GM19372 (cell line): ENCODE data around the gene ANGPTL8.

Source experiments
- ATAC-seq: cut with Tn5 transposase; IDR thresholded peaks from one replicate; pipeline ENCODE4 v1.9.1; 2021; ENCODE audit warnings: mild to moderate bottlenecking, low read depth, moderate library complexity; ENCODE audit not compliant: unreplicated experiment

Gene ANGPTL8

DNA sequence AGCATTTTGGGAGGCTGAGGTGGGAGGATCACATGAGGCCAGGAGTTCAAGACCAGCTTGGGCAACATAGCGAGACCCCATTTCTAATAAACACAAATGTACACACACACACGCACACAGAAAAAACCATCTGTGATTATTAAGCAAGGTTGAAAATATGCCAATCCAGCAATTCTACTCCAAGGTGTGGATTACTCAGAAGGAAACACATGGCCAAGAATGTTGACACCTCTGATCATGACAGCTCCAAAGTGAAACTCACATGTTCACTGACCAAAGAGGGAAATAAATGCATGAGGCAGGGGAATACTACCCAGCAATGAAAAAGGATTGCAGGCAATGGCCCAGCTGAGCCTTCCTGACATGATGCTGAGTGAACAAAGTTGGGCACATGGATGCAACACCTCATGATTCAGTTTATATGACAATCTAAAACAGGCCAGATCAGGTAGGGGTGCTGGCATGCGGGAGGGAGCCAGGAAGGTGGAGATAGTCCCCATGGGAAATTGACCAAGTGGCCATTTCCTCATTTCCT is 18.5 kb downstream of the ANGPTL8 start:
- ATAC-seq: no peak

DNA sequence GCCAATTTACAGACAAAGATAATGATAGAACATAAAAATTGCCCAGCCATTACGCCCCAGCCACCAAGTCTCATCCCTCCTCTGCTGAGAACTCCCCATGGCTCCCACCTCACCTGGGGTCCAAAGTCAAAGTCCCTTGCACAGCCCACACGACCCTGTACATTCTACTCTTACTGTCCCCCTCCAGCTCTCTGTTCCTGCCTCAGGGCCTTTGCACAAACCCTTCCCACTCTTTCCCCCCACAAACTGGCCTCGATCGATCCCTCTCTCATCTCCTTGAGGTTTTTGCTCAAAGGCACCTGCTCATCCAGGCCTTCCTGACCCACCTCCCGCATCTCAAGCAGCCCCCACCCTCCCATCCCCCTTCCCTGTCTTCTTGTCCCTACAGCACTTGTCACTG is 21.6 kb downstream of the ANGPTL8 start:
- no peak for ATAC-seq

DNA sequence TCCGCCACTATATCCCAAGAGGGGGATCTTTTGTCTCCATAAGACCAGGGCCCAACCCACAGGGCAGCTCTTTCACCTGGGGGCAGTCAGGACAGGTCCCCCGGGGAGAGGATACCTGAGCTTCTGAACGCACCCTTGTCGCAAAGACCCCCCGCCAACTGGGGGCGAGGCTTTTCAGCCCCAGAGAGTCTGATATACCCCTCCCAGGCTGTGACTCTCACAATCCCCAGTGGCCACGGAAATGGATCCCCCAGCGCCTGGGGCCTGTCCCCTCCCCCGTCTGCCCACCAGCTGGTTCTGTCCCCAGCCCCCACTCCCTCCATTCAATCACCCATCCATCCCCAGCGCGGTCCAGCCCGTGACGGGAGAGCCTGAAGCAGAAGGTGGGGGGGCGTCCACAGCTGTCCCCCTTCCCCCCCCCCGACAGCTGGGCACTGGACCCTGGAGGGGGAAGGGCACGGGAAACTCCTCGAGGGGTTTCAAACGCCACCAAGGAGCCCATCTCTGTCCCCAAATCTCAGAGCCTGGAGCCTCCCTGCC is 22.1 kb downstream of the ANGPTL8 start:
- ATAC-seq: no peak

DNA sequence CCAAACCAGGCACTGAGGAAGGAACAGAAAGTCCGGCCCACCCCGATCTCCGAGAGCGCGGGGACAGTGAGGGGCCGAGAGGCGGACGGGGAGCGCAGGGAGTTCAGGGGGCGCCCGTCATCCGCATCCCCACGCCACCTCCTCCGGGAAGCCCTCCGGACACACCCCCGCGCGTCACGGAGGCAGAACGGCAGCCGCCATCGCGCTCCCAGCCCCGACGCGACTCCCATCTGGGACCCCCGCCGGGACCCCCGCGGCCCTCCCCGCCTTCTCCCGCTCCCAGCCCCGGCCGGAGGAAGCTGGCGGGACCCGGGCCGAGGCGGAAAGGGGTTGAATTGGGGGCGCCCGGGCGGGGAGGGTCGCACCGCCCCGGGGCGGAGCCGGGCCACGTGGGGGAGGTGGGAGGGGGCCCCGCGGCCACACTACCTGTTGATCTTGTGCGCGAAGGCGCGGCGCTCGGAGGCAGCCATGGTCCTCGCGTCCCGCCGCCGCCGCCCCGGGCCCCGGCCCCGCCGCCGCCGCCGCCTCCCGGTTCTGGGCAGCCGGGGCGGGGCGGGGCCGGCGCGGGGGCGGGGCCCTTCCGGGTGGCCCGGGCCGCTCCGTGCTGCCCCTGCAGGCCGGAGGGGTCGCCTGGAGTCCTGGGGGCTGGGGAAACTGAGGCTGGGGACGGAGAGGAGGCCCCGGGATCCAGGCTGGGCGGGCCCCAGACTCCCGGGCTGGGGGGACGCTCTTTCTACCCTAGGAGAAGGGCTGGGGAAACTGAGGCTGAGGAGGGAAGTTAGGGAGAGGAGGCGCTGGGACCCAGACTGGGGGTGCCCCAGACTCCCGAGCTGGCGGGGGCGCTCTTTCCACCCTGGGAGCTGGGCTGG is 22.8 kb downstream of the ANGPTL8 start, which contains the start of gene DOCK6:
Gene DOCK6 (minus strand): TSS at position 554 of the 869 bp plus-strand sequence. CDS start 84 bp downstream, at position 470.
- ATAC-seq: no peak

DNA sequence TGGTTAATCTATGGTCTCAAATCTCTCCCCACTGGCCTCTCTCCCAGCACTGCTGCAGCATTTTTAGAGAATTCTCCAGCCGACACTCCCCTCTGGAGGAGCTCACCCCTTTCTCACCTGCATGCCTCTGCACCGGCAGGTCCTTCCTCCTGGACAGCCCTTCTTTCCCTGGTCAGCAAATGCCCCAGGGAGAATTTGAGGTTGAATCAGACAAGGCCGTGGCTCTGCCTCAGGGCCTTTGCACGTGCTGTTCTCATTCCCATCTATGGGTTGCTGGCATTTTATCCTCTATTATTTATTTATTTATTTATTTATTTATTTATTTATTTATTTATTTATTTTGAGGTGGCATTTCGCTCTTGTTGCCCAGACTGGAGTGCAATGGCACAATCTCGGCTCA is 24.3 kb downstream of the ANGPTL8 start:
- ATAC-seq: no peak

DNA sequence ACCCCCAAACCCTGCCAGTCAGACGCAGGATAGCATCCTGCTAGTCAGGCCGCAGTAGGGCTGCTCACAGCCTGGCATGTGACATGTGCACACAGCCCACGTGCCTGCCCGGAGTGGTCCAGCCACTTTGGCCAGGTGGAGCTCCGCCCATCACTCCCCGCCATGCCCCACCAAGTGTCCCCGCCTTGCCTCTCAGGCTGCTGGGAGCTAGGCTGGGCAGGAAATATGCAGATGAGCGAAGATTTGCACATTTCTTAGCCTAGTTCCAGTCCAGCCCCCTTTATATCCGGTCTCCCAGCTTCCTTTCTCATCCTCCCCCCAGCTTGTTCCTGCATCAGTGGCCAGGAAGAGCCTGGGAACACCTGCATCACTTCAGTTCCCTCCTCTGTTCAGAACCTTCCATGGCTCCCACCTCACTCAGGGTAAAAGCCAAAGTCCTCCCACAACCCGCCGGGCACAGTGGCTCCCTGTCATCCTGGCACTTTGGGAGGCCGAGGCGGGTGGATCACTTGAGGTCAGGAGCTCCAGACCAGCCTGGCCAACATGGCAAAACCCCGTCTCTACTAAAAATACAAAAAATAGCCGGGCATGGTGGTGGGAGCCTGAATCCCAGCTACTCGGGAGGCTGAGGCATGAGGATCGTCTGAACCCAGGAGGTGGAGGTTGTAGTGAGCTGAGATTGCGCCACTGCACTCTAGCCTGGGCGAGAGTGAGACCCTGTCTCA is 25.2 kb downstream of the ANGPTL8 start:
- ATAC-seq: no peak

DNA sequence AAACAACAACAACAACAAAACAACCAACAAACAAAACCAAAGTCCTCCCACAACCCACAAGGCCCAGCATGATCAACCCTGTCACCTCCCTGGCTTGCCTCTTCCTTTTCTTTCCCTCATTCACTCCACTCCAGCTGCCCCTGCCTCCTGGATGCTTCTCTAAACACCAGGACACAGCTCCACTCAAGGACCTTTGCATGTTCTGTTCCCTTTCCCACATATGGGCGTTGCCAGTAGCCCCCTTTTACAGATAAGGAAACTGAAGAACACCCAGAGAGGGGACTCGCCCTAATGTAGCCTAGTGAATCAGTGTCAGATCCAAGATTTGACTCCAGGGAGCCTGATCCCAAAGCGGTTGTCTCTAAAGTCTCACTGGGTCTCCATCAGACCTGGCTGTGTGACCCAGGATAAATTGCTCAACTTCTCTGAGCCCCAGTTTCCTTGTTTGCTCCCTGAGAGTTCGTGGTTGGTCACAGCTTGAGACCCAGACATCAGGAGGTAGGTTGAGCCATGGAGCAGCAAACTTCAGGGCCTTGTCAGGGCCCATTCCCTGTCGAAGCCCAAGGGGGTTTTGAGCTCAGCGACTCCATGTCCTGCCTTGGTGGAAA is 25.9 kb downstream of the ANGPTL8 start:
- no peak for ATAC-seq

DNA sequence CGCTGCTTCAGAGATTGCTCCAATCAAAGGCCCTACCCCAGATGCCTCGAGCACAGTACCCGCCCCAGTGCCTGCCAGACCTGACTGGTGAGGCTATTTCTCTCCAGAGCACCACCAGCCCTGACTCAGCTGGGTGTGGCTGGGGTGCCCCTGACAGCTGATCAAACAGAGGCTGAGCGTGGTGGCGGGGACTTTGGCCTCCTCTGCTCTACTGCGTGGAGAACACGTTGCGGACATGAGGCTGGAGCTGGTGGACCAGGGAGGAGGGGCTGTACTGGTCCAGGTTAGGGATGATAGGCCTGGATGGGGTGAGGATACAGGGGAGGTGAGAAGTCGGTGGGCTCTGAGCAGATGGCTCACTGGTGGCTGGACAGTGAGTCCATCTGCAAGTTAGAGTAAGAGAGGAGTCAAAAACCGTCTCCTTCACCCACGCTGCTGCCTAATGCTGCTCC is 26.4 kb downstream of the ANGPTL8 start:
- no peak for ATAC-seq

DNA sequence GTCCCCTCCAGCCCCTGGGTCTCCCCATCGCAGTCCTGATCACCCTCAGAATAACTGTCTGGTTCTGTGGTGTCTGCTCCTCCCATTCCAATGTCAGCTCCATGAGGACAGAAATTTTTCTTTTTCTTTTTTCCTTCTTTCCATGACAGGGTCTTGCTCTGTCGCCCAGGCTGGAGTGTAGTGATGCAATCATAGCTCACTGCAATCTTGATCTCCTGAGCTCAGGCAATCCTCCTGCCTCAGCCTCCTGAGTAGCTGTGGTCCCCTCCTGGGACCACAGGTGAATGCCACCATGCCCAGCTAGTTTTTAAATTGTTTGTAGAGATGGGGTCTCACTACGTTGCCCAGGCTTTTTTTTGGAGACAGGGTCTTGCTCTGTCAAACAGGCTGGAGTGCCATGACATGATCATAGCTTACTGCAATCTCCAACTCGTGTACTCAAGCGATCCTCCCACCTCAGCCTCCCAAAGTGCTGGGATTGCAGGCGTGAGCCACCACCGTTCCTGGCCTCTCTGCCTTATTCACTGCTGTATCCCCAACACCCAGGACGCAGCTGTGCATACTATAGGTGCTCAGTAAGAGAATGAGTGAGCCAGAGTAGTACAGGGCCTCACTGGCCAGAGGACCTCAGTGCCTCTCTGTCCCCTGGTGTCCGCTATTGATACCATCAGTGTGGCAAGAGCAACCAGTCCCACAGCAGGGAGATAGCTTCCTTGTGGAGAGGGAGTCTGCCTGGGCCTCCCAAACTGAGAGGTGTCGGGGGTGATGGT is 28.1 kb downstream of the ANGPTL8 start:
- ATAC-seq: no peak

DNA sequence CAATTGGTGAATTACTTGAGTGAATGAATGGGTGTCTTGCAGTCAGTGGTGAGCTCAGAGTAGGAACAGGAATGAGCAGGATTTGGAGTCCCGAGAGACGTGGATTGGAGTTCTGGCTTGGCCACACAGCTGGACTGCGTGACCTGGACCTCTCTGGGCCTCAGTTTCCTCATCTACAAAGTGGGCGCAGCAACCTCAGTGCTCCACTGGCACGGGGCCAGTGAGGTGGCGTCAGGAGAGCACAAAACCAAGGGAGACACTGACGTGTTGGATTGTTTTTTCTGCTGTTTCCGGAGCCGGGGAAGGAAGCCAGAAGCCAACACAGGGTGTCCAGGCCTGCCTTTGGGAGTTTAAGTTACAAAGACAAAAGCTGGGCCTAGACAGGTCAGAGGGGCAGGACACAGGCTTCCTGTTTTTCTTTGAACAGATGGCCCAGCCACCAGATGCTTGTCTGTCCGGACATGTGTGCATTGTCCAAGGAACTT is 29.4 kb downstream of the ANGPTL8 start:
- no peak for ATAC-seq

DNA sequence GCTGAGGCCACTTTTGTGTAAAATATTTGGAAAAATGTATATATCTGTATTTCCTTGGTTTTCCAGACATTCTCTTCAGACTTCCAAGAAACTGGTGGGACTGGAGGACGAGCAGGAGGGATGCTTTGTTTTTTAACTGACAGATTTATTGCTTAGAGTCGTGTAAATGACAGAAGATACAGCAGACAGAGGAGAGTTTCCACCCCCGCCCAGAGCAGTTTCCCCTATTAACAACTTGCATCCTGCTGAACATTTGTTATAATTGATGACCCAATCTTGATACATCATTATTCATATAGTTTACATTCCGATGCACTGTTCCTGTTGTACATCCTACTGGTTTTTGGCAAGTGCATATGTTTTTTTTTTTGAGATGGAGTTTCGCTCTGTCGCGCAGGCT is 30.0 kb downstream of the ANGPTL8 start:
- ATAC-seq: no peak

DNA sequence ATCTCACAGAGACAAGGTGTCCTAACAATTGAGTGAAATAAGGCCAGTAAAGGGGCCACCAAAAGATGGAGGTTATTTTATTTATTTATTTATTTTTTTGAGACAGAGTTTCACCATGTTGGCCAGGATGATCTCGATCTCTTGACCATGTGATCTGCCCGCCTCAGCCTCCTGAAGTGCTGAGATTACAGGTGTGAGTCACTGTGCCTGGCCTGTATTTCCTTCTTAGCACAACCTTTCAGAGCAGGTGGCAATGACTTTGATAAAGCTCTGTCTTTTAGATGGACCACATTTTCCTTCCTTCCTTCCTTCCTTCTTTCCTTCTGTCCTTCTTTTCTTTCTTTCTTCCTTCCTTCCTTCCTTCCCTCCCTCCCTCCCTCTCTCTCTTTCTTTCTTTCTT is 33.9 kb downstream of the ANGPTL8 start:
- no peak for ATAC-seq

DNA sequence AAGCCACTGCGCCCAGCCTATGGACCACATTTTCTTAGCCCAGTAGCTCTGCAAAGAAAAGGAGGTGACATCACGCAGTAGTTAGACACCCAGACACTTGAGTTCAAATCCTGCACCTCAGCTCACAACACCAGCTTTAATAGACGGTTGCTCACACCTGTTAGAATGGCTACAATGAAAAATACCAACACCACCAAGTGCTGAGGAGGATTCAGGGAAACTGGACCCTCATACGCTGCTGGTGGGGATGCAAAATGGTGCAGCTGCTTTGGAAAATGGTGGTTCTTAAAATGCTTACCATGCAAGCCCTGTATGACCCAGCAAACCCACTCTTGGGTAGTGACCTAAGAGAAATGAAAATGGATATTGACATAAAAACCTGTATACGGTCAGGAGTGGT is 34.6 kb downstream of the ANGPTL8 start:
- ATAC-seq: no peak

DNA sequence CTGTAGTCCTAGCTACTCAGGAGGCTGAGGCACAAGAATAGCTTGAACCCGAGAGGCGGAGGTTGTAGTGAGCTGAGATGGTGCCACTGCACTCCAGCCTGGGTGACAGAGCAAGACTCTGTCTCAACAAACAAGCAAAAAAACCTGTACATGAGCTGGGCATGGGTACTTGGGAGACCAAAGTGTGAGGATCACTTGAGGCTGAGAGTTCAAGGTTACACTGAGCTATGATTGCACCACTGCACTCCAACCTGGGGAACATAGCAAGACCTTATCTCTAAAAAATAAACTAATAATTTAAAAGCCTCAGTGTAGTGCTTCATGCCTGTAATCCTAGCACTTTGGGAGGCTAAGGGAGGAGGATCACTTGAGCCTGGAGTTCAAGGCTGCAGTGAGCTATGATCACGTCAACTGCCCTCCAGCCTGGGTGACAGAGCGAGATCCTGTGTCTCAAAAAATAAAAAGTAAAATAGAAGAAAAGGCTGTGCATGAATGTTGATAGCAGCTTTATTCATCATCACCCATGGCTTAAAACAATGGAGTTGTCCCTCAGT is 35.2 kb downstream of the ANGPTL8 start:
- no peak for ATAC-seq

DNA sequence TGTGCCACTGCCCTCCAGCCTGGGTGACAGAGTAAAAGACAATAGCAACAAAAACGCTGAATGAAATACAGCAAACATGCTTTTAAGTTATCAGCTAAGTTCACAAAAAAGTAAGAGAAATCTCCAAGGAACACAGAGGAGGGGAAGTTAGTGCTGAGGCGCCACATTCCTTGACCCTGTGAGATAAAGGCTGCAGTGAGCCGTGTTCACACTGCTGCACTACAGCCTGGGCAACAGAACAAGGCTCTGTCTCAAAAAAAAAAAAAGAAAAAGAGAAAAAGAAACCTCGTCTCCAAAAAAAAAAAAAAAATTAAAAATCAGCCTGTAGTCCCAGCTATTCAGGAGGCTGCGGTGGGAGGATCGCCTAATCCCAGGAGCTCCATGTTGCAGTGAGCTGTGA is 39.3 kb downstream of the ANGPTL8 start:
- ATAC-seq: no peak

DNA sequence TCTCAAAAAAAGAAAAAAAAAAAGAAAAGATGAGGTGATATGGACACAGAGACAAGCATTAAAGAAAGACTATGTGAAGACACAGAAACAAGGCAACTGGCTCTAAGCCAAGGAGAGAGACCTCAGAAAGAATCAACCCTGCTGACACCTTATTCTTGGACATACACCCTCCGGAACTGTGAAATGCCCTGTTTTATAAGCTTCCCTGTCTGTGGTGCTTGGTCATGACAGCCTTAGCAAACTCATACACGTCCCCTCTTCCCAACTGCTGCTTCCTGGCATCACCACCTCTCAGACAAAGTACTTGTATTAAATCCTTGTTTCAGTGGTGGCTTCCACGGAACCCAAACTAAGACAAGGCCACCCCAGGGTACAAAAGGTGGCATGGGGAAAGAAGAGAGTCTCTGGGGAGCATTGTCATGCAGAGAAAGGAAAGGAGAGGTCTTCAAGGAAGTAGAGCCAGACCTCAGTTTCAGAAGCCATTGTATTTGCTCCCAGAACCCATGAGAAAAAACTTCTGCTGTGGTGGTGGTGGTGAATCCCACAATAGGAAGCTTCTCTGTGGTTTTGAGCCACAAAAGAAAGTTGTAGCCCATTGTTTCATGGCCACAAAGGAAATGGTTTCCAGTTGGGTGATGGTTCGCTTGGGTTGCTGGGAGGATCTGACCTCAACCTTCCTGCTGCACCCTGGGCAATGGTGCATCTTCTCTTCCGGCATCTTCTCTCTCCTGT is 40.3 kb downstream of the ANGPTL8 start:
- no peak for ATAC-seq

DNA sequence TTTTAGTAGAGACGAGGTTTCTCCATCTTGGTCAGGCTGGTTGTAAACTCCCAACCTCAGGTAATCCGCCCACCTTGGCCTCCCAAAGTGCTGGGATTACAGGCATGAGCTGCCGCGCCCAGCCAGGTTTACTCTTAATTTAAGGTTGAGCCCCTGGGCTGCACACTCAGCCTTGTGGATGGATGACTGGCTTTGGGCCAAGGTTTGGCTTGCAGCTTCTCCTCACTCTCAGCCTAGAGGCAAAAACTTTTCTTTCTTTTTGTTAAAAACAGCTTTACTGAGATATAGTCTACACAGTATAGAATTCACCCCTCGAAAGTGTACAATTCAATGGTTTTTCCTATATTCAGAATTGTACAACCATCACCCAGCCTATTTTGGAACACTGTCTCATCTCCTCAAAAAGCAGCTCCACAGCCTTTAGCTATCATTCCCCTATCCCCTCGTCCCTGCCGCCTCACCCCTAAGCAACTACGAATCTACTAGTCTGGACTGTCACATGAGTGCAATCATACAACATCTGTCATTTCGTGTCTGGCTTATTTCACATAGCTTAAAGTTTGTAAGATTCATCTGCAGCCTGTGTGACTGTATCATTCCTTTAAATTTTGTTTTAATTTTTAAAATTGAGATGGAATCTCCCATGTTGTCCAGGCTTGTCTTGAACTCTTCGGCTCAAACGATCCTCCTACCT is 42.1 kb downstream of the ANGPTL8 start:
- ATAC-seq: no peak

DNA sequence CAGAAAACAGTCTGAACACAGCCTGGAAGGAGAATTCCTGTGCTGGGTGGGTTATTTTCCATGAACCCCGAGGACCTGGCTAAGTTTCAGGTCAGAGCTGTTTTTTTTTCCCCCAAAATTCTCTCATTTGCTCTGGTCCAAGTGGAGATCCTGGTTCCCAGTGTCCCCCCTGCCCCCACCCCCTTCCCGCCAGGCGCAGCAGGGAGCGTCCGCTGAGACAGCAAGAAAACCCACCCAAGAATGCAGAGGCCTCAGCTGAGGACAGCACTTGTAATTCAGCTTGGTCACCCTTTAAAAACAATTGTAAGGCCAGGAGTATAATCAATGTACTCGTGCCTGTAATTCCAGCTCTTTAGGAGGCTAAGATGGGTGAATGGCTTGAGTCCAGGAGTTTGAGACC is 45.1 kb downstream of the ANGPTL8 start:
- no peak for ATAC-seq
